Activated CD8-positive, alpha-beta T cell treated with anti-CD3 and anti-CD28 coated beads for 36 hours (primary cell): ENCODE measurements around the gene RSRP1. TPM values are rescaled to one million over a fixed set of nuclear protein-coding genes. Genes with fewer than 3 reads are reported as not detected.
"Not testable (repeated sequence)": the region's sequence is repeated elsewhere in the genome, so short reads cannot be mapped to it uniquely, and the experiment has no call there.

Experiments
- ATAC-seq: fragments of 200-7000 bp; cut with Tn5 transposase; one replicate; pipeline ENCODE4 v1.10.0; 2021; ENCODE audit warnings: mild to moderate bottlenecking, moderate library complexity
- CTCF ChIA-PET: fragments of 350-600 bp; sonication (Branson Sonifier 250); formaldehyde crosslinking; loops from one replicate; lab custom pipeline; 2021; ENCODE audit warnings: antibody characterized with exemption; lab: Charles Lee
- POLR2A ChIA-PET: fragments of 350-600 bp; sonication (Branson Sonifier 250); formaldehyde crosslinking; loops from one replicate; lab custom pipeline; 2021; ENCODE audit warnings: antibody characterized with exemption; lab: Charles Lee
- DNase-seq: peaks from one replicate; pipeline ENCODE4 v3.0.0-alpha.2; 2020
- H3K27ac Mint-ChIP-seq: one replicate; pipeline ENCODE4 v1.8.0; 2021; ENCODE audit warnings: mild to moderate bottlenecking, mixed read lengths
- H3K27me3 Mint-ChIP-seq: one replicate; pipeline ENCODE4 v1.8.0; 2021; ENCODE audit warnings: mixed read lengths
- H3K36me3 Mint-ChIP-seq: one replicate; pipeline ENCODE4 v1.8.0; 2021; ENCODE audit warnings: low read depth, mixed read lengths
- H3K4me1 Mint-ChIP-seq: one replicate; pipeline ENCODE4 v1.8.0; 2021; ENCODE audit warnings: low read depth, mixed read lengths
- H3K4me3 Mint-ChIP-seq: one replicate; pipeline ENCODE4 v1.8.0; 2021; ENCODE audit warnings: mild to moderate bottlenecking, moderate library complexity, mixed read lengths
- H3K9me3 Mint-ChIP-seq: one replicate; pipeline ENCODE4 v1.8.0; 2021; ENCODE audit warnings: mixed read lengths
- CTCF ChIP-seq: fragments of 200-600 bp; IDR thresholded peaks from one replicate; pipeline ENCODE4 v1.8.0; 2022; ENCODE audit warnings: antibody characterized with exemption, mild to moderate bottlenecking
- intact Hi-C: fragments of 100-400 bp; cut with micrococcal nuclease; formaldehyde crosslinking; loops from one replicate; pipeline ENCODE4 v1.10.0; 2022
- total RNA-seq, 2 experiments: library from RNA; stranded (reverse); gene quantifications; one replicate each; pipeline ENCODE4 v1.2.3, GENCODE V29; 2021

RSRP1 gene
- total RNA-seq, 2 experiments from 2014 or later, result 124 to 139 TPM

- H3K4me3 Mint-ChIP-seq, result no peak overlapping the region
- H3K27ac Mint-ChIP-seq, result peak overlapping the region; percentile 41
- H3K36me3 Mint-ChIP-seq, result peaks cover 60% of the 10 kb centered on the region
- TF ChIP-seq CTCF, result no peak
- intact Hi-C loops, result no loop called here
- H3K4me1 Mint-ChIP-seq, result peaks cover 67% of the 10 kb centered on the region
- ChIA-PET CTCF (no interaction called here), POLR2A (interaction anchor here (3.9 kb wide), 1 partner anchor 11 kb away, joined by 40 read pairs; the partner anchor contains the start of gene SYF2)
- H3K9me3 Mint-ChIP-seq, result no peaks in the 10 kb centered on the region
- DNase-seq (no peak), ATAC-seq (no peak)
- H3K27me3 Mint-ChIP-seq, result no peaks in the 10 kb centered on the region
These were observed 3.3 kb downstream of the RSRP1 start for GRCh38 chr1:25243907-25244306.

GRCh38 chr1:25239681-25240541 lies 7.3 kb downstream of the RSRP1 start:
- TF ChIP-seq CTCF, result peak; percentile 47
- Mint-ChIP-seq H3K27me3 (no peaks in the 10 kb centered on the region), H3K4me1 (peaks cover 66% of the 10 kb centered on the region), H3K9me3 (no peaks in the 10 kb centered on the region), H3K36me3 (peaks cover 39% of the 10 kb centered on the region), H3K27ac (peak overlapping the region; percentile 98), H3K4me3 (peak overlapping the region; percentile 93)
- ChIA-PET CTCF (interaction anchor here (0.8 to 1.5 kb wide), 8 partner anchors 9 to 392 kb away, joined by 3 to 5 read pairs (median 4); no protein-coding TSS in a partner anchor), POLR2A (interaction anchor here (0.7 to 2.9 kb wide), 8 partner anchors 7 to 308 kb away, joined by 3 to 16 read pairs (median 3); partner anchors contain the start of gene SYF2)
- peak; percentile 95 for DNase-seq
- peak; percentile 91 for ATAC-seq
- intact Hi-C loops, result no loop called here

GRCh38 chr1:25238046-25238445 lies 9.2 kb downstream of the RSRP1 start:
- H3K36me3 Mint-ChIP-seq, result peaks cover 27% of the 10 kb centered on the region
- H3K4me1 Mint-ChIP-seq, result peaks cover 59% of the 10 kb centered on the region
- intact Hi-C loops, result no loop called here
- H3K9me3 Mint-ChIP-seq, result no peaks in the 10 kb centered on the region
- H3K27ac Mint-ChIP-seq, result peak overlapping the region; percentile 16
- DNase-seq, result no peak
- H3K27me3 Mint-ChIP-seq, result no peaks in the 10 kb centered on the region
- CTCF ChIA-PET, result interaction anchor here (0.7 kb wide), 1 partner anchor 15 kb away, joined by 3 read pairs; no protein-coding TSS in a partner anchor
- POLR2A ChIA-PET, result no interaction called here
- no peak for TF ChIP-seq CTCF
- H3K4me3 Mint-ChIP-seq, result no peak overlapping the region
- ATAC-seq, result no peak

- CTCF ChIA-PET, result interaction anchor here (0.6 kb wide), 1 partner anchor 285 kb away, joined by 3 read pairs; no protein-coding TSS in a partner anchor
- peaks cover 52% of the 10 kb centered on the region for H3K4me1 Mint-ChIP-seq
- H3K36me3 Mint-ChIP-seq, result peaks cover 20% of the 10 kb centered on the region
- intact Hi-C loops, H3K9me3 Mint-ChIP-seq, DNase-seq, H3K4me3 Mint-ChIP-seq, H3K27ac Mint-ChIP-seq, ATAC-seq, H3K27me3 Mint-ChIP-seq: not testable (repeated sequence)
- POLR2A ChIA-PET, result interaction anchor here (1.2 kb wide), 1 partner anchor 9 kb away, joined by 3 read pairs; no protein-coding TSS in a partner anchor
These were observed 11.0 kb downstream of the RSRP1 start for GRCh38 chr1:25236261-25236660.

- H3K9me3 Mint-ChIP-seq, DNase-seq, ATAC-seq, intact Hi-C loops, H3K4me3 Mint-ChIP-seq, H3K27me3 Mint-ChIP-seq, H3K27ac Mint-ChIP-seq: not testable (repeated sequence)
- H3K4me1 Mint-ChIP-seq, result peaks cover 54% of the 10 kb centered on the region
- POLR2A ChIA-PET, result interaction anchor here (0.9 to 1.0 kb wide), 2 partner anchors 10 to 12 kb away, joined by 3 to 4 read pairs; partner anchors contain the start of gene RSRP1
- CTCF ChIA-PET, result interaction anchor here (0.6 to 0.8 kb wide), 3 partner anchors 9 to 285 kb away, joined by 3 read pairs; no protein-coding TSS in a partner anchor
- H3K36me3 Mint-ChIP-seq, result peaks cover 16% of the 10 kb centered on the region
These were observed 11.8 kb downstream of the RSRP1 start for GRCh38 chr1:25235411-25235810.
